ENCODE data around the gene MYB.

- no peak for TF ChIP-seq POLR2A (IDR thresholded peaks at IDR 0.05)
- TF ChIP-seq CTCF (IDR thresholded peaks at IDR 0.05) = no peak
Measured at GRCh38 chr6:135227758-135228157, 46.6 kb downstream of the MYB start.

Data from esophagus squamous epithelium (tissue), 4 donors.